ENCODE measurements around the gene ZNF124.

DNA sequence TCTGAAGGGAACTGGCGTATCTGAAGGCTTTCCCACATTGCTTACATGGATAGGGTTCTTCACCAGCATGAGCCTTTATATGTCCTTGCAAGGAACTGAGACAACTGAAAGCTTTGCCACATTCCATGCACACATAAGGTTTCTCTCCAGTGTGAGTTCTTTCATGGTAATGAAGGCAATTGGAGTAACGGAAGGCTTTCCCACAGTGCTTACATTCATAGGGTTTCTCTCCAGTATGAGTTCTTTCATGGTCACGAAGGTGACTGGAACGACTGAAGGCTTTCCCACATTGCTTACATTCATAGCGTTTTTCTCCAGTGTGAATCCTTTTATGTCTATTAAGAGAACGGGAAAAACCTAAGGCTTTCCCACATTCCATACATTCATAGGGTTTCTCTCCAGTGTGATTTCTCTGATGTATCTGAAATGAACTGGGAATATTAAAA is 15.0 kb downstream of the ZNF124 start:
- TF ChIP-seq, protein P1, sequence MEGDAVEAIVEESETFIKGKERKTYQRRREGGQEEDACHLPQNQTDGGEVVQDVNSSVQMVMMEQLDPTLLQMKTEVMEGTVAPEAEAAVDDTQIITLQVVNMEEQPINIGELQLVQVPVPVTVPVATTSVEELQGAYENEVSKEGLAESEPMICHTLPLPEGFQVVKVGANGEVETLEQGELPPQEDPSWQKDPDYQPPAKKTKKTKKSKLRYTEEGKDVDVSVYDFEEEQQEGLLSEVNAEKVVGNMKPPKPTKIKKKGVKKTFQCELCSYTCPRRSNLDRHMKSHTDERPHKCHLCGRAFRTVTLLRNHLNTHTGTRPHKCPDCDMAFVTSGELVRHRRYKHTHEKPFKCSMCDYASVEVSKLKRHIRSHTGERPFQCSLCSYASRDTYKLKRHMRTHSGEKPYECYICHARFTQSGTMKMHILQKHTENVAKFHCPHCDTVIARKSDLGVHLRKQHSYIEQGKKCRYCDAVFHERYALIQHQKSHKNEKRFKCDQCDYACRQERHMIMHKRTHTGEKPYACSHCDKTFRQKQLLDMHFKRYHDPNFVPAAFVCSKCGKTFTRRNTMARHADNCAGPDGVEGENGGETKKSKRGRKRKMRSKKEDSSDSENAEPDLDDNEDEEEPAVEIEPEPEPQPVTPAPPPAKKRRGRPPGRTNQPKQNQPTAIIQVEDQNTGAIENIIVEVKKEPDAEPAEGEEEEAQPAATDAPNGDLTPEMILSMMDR (IDR thresholded peaks at IDR 0.05) = no peak
- no peak for TF ChIP-seq ZFX (IDR thresholded peaks at IDR 0.05; ENCODE audit: borderline replicate concordance)
